Measurements from ENCODE around the gene ADGRD2. TPM values are rescaled to one million over a fixed set of nuclear protein-coding genes. Genes with fewer than 3 reads are reported as not detected.

The ADGRD2 gene
- polyA plus RNA-seq, 1 donor from 2014 or later = not detected

DNA sequence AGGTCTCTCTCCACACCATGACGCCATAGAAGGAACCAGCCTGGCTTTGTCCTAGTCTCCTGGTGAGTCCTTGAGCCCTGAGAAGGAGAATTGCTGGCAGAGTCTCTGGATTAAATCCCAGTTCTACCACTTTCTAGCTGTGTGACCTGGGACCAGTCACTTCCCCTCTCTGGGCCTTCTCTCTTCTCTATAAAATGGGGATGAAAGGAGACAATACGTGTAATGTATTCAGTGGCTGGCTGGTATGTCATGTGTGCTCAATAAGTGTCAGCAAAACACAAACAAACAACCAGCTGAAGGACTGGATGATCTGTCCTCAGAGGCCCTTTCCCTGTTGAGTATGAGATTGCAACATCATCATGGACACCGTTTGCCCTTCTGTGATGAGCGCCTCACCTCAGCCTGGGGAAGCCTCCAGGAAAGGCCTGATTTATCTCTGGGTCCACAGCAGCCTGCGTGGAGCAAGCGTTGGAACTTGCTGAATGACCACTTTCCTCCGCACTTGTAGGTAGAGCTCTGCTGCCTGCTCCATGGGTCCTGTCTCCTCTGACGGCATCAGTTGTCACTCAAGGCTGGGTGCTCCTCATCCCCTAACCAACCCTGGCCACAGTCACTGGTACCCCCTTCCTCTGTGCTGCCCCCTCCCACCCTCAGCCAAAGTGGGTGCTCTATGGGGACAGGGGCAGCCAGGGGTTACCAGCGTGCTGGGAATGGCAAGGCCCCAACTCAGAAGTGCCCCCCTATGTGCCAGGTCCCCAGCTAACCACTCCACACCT is 60.6 kb downstream of the ADGRD2 start:
- H3K27ac Mint-ChIP-seq = no peak overlapping the region
- no peaks in the 10 kb centered on the region for H3K4me1 Mint-ChIP-seq
- H3K36me3 Mint-ChIP-seq = no peaks in the 10 kb centered on the region
- peaks cover 7% of the 10 kb centered on the region for H3K27me3 Mint-ChIP-seq
- H3K4me3 Mint-ChIP-seq = no peak overlapping the region
- no peaks in the 10 kb centered on the region for H3K9me3 Mint-ChIP-seq

DNA sequence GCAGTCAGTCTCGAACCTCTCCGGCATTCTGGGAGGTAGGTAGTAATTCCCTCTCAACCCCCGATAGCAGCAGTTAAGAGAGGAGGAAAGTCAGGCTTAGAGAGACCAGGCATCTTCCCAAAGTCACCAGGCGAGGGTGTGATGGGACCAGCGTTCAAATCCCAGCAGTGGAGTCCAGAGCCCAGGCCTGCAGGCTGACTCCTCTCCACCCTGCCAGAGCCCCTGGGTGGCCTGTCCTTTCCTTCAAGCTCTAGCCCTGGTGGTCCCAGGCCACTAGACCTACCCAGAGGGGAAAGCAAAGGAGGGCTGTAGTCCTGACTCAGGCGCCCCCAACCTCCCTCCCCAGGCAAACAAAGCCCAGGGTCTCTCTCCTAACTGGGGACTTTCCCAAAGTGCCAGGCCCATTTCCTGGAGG is 61.2 kb downstream of the ADGRD2 start:
- no peaks in the 10 kb centered on the region for H3K4me1 Mint-ChIP-seq
- H3K36me3 Mint-ChIP-seq = no peaks in the 10 kb centered on the region
- H3K4me3 Mint-ChIP-seq = no peak overlapping the region
- H3K27me3 Mint-ChIP-seq = peaks cover 7% of the 10 kb centered on the region
- H3K27ac Mint-ChIP-seq = no peak overlapping the region
- no peaks in the 10 kb centered on the region for H3K9me3 Mint-ChIP-seq

DNA sequence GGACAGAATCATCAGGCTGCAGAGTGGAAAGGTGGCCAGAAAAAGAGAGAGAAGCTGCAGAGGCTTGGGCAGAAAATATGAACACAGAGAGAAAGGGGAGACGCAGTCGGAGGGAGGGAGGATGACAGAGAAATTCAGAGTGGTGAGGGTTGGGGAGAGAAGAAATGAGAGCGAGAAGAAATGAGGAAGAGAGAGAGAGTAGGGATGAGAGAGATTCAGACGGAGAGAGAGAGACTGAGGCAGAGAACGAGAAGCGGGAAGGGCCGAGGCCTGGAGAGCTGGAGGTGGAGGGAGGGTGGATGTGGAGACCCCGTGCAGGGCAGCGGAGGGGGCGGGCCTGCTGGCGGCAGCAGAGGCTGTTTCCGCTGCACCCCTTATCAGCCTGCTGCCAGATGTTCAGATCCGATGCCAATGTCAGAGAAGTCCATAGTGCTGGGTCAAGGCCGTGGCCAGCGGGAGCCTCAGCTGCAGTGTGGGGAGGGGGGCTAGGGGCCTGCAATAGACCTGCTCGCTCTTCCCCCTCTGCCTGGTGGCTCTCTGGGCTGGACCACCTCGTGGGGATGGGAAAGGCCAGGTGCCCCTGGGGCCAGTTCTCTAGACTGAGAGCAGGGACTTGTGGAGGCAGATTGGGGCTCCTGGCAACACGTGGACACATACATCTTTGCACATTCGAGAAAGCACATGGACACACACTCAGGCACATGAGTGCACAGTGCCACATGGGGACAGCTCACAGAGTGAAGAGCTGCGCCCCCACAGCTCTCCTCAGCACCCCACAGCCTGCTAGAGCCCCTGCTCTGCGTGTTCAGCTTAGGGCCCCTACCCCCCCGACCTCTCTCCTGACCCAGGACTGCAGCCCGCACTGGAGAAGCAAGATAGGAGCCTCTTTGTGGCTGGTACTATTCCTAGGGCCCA is 61.9 kb downstream of the ADGRD2 start:
- Mint-ChIP-seq H3K36me3 (no peaks in the 10 kb centered on the region), H3K4me1 (no peaks in the 10 kb centered on the region)

DNA sequence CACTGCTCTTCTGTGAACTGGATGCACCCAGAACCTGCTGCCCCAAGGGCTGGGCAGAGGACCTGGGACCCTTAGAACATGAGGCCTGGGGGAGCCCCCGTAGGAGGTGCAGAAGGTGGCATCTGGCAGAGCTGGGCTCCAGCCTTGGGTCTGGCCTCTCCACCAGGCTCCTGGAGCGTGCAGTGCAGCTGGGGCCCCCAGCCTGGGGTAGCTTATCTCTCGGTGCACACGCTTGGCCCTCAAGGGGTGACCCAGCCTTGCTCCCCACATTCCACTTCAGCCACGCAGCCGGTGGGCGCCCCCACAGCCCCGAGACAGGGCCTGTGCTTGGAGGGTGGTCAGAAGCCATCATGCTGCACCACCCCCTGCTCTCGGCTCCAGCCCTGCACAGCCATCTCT is 62.6 kb downstream of the ADGRD2 start:
- no peaks in the 10 kb centered on the region for H3K36me3 Mint-ChIP-seq
- H3K4me3 Mint-ChIP-seq = no peak overlapping the region
- no peaks in the 10 kb centered on the region for H3K4me1 Mint-ChIP-seq
- H3K9me3 Mint-ChIP-seq = no peaks in the 10 kb centered on the region
- no peak overlapping the region for H3K27ac Mint-ChIP-seq
- H3K27me3 Mint-ChIP-seq = peaks cover 5% of the 10 kb centered on the region

More for the DNA sequence above, 61.9 kb downstream of the ADGRD2 start:
- Mint-ChIP-seq H3K27ac (no peak overlapping the region), H3K27me3 (peaks cover 5% of the 10 kb centered on the region), H3K9me3 (no peaks in the 10 kb centered on the region), H3K4me3 (no peak overlapping the region)

DNA sequence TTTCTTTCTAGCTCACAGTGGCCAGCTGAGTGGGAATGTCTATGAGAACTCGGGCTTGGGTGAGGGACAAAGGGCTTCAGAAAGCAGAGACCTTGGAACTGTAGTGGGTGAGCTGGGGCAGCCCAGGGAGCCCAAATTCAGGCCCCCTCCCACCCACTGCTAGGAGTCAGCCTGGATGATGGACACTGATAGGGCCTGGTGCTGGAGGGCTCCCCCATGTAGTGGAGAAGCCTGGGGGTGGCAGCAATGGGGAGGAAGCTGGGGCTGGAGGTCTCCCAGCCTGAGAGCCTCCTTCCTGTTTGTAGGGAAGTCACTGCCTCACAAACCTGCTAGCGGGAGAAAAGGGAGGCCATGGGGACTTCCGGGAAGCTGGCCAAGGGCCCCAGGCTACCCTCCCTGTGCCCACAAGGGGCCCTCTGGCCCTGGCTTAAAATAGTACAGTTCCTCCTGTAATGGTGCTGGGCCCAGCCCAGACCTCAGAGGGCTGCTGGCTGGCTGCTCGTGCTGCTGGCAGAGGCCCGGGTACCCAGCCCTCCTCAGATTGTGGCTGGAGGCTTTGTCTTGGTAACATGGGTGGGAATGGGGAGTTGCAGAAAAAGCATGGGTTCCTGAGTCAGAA is 63.2 kb downstream of the ADGRD2 start:
- no peak overlapping the region for H3K27ac Mint-ChIP-seq
- peaks cover 5% of the 10 kb centered on the region for H3K27me3 Mint-ChIP-seq
- H3K4me3 Mint-ChIP-seq = no peak overlapping the region
- no peaks in the 10 kb centered on the region for H3K9me3 Mint-ChIP-seq
- no peaks in the 10 kb centered on the region for H3K36me3 Mint-ChIP-seq
- H3K4me1 Mint-ChIP-seq = no peaks in the 10 kb centered on the region

DNA sequence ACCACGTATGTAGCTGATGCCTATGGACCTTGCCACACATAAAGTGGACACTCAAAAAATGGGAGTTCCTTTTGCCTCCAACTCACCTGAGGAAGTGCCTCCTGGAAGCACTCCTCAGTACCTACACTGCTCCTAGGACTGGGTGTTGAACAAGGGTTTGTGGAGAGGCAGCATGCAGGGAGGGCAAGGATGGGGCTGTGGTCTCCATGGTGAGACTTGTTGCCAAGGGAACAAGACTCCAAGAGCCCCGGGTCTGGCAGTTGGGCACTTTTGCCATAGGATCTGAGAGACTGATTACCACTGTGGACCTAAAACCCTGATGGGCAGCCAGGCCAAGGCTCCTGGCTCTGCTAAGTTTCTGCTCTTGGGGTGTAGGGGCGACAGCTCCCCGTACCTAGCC is 63.9 kb downstream of the ADGRD2 start:
- Mint-ChIP-seq H3K4me1 (no peaks in the 10 kb centered on the region), H3K4me3 (no peak overlapping the region), H3K36me3 (no peaks in the 10 kb centered on the region), H3K9me3 (no peaks in the 10 kb centered on the region), H3K27me3 (peaks cover 5% of the 10 kb centered on the region), H3K27ac (no peak overlapping the region)

DNA sequence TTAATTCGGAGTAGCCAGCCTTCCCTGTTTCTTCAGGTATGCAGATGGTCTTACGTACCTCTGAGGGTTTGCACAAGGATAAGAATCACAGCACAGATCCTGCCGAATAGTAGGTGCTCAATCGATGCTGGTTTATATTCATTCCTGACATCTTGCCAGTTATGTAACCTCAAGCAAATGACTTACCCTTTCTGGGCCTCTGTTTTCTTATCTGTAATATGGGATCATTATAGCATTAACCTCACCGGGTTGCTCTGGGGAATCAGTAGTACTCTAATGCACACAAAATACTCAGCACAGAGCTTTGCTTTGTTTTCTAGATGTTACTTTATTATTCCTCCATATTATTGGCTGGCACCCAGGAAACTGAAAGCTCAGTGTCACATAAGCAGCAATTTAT is 64.6 kb downstream of the ADGRD2 start:
- H3K27me3 Mint-ChIP-seq = peaks cover 5% of the 10 kb centered on the region
- no peaks in the 10 kb centered on the region for H3K4me1 Mint-ChIP-seq
- H3K27ac Mint-ChIP-seq = no peak overlapping the region
- no peaks in the 10 kb centered on the region for H3K36me3 Mint-ChIP-seq
- no peaks in the 10 kb centered on the region for H3K9me3 Mint-ChIP-seq
- no peak overlapping the region for H3K4me3 Mint-ChIP-seq

DNA sequence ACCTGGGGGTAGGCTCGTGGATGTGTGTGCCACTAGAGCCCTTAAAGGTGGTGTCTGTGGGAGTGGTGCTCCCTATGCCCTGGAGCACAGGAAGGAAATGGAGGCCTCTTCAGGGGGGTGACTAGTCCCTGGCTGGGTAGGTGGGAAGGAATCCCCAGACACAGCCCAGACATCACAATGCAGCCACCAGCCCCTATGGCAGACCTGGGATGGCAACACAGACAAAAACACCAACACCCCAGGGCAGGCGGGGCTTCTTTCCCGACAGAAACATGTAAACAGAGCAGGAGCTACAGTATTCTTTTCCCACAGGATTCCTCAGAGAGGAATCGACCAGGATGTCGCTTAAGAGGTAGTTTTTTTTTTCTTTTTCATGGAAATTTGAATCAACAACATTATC is 67.3 kb downstream of the ADGRD2 start:
- no peaks in the 10 kb centered on the region for H3K4me1 Mint-ChIP-seq
- H3K36me3 Mint-ChIP-seq = no peaks in the 10 kb centered on the region
- peak overlapping the region in 1 of 3 donors; percentile 41 for H3K27ac Mint-ChIP-seq
- peaks cover 3% of the 10 kb centered on the region for H3K27me3 Mint-ChIP-seq
- no peaks in the 10 kb centered on the region for H3K9me3 Mint-ChIP-seq
- no peak overlapping the region for H3K4me3 Mint-ChIP-seq

DNA sequence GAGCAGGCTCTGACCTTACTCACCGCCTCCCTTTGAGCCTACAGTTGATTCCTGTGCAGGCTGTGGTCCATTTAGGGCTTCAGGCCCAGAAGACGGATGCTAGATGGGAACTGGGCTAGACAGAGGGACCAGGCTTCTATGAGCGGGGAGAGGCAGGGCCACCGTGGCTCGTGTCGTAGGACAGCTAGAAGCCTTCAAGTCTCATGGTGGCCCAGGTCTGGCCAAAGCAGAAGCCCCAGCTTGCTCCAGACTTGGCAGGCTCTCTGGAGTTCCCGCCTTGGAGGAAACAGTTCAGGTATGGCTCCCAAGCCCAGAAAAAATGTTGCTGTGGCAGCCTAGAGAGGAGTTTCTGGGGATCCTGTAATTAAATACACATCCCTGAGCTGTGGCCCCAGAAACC is 67.9 kb downstream of the ADGRD2 start:
- Mint-ChIP-seq H3K9me3 (no peaks in the 10 kb centered on the region), H3K27ac (peak overlapping the region in 1 of 3 donors; percentile 41)

DNA sequence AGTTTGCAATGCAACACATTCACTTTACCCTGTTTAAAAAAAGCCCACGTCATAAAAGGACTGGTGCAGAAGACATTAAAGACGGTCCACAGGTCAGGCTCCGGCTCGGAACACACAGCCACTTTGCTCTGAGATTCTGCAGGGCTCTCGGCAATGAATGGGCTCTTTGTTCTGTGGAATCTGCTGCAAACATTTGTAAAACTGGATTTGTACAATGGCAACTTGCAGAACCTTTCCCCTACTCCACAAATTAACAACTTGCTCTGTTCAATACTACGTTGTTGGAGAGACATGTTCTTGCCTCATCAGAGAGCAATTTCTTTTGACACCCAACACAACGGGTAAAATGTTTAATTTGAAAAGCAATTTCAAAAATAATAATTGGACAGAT is 70.0 kb downstream of the ADGRD2 start:
- Mint-ChIP-seq H3K36me3 (no peaks in the 10 kb centered on the region), H3K27ac (no peak overlapping the region), H3K4me1 (no peaks in the 10 kb centered on the region), H3K9me3 (no peaks in the 10 kb centered on the region), H3K27me3 (no peaks in the 10 kb centered on the region), H3K4me3 (no peak overlapping the region)

More for the DNA sequence above, 67.9 kb downstream of the ADGRD2 start:
- peaks cover under 1% of the 10 kb centered on the region for H3K27me3 Mint-ChIP-seq
- H3K36me3 Mint-ChIP-seq = no peaks in the 10 kb centered on the region
- H3K4me1 Mint-ChIP-seq = no peaks in the 10 kb centered on the region
- H3K4me3 Mint-ChIP-seq = no peak overlapping the region

DNA sequence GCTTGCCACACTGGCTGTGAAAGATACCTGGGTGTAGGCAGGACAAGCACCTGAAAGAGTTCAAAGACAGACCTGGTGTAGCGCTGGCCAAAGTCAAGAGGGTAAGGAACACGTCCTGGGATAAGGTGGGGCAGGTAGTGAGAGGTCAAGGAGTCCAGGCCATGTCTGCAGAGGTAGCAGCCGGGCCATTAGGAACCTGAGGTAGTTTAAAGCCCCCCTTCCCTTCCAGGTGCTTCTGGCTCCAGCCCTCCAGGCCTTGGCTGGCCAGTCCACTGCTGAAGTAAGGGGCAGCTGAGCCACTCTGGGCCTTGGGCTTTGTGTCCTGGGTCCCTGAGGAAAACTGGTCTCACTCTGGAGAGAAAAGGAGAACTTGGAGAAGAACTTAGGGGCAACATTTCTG is 70.9 kb downstream of the ADGRD2 start:
- Mint-ChIP-seq H3K27me3 (no peaks in the 10 kb centered on the region), H3K27ac (no peak overlapping the region)

DNA sequence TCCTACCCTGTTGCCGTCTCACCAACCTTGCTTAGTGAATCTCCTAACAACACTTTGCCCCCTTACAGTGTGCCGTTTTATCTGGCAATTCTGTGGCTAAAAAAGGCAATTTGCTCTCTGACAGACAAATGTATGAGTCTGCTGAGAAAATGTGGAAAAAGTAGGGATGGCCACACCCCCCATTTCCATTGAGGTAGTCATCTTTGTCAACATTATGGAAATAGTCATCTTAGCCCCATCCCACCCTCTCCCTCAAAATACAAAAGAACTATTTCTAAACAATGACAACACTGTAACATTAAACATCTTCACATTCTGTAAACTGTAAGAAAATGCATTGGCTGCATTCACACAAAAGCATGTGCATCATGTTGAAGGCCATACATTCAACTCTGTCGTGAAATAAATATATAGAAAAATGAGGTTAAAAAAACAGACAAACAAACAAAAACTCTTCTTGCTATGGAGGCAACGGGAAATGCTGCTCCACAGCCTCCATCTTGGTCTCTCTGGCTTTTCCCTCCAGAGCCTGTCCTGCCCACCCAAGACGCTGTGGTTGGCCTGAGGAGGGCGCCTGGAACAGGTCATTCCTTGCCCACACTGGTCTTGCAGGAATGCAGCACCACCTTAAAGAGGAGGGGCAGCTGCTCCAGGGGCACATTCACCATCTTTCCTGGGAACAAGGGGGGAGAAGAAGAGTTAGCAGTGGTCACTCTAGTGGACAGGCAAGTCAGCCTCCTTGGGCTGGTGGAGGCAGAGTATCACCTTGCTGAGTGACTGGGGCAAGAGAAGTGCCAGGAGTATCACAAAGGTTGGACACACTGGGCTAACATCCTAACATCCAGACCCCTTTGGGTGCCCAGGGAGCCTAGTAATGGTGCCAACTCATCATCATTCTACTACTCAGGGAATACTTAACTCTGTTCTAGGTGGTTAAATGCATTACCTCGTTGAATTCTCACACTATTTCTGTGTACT is 72.2 kb downstream of the ADGRD2 start:
- H3K4me1 Mint-ChIP-seq = no peaks in the 10 kb centered on the region
- H3K4me3 Mint-ChIP-seq = no peak overlapping the region
- no peaks in the 10 kb centered on the region for H3K9me3 Mint-ChIP-seq
- no peaks in the 10 kb centered on the region for H3K27me3 Mint-ChIP-seq
- H3K36me3 Mint-ChIP-seq = no peaks in the 10 kb centered on the region
- no peak overlapping the region for H3K27ac Mint-ChIP-seq

More for the DNA sequence above, 70.9 kb downstream of the ADGRD2 start:
- no peaks in the 10 kb centered on the region for H3K4me1 Mint-ChIP-seq
- H3K9me3 Mint-ChIP-seq = no peaks in the 10 kb centered on the region
- no peaks in the 10 kb centered on the region for H3K36me3 Mint-ChIP-seq
- no peak overlapping the region for H3K4me3 Mint-ChIP-seq

DNA sequence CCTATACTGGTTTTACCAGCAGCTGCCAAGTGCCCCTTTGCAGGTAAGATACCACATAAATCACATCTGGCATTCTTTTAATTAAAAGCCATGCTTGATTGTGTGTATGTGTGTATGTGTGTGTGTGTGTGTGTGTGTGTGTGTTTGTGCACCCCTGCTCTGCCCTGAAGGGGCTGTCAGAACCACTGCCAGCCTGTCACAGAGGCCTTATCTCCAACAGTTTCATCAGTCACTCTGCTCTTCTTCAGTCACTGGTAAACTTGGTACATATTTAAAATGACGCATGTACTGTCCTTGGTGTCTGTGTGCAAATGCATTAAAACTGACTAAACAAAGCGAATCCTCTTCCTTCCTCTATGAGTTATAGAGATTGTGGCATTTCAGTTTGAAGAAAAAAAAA is 75.9 kb downstream of the ADGRD2 start:
- H3K9me3 Mint-ChIP-seq = no peaks in the 10 kb centered on the region
- no peak overlapping the region for H3K4me3 Mint-ChIP-seq
- H3K27me3 Mint-ChIP-seq = no peaks in the 10 kb centered on the region
- no peaks in the 10 kb centered on the region for H3K4me1 Mint-ChIP-seq
- H3K36me3 Mint-ChIP-seq = no peaks in the 10 kb centered on the region
- H3K27ac Mint-ChIP-seq = no peak overlapping the region

DNA sequence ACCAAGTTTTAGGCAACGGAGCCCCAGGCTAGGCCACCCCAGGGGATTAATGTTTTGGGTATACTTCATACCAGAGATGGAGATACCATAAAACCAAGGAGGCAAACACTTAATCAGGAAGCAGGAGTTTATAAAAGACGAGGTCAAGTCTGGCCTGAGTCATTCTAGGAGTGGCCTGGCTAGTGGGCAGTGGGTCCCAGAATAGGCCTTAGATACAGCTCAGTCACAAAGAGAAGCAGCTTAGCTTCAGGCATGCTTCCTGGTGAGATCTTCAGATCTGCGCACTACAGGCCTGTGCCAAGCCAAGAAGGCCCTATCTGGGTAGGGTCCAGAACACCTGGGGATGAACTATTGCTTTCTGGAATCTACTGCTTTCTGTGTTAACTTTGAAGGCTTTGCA is 77.5 kb downstream of the ADGRD2 start:
- Mint-ChIP-seq H3K4me3 (no peak overlapping the region), H3K27me3 (no peaks in the 10 kb centered on the region), H3K9me3 (no peaks in the 10 kb centered on the region), H3K36me3 (no peaks in the 10 kb centered on the region), H3K27ac (no peak overlapping the region), H3K4me1 (no peaks in the 10 kb centered on the region)
